Measurements from ENCODE around the gene NT5C2.

The NT5C2 gene

GRCh38 chr10:103193107-103193819 lies at the start of gene NT5C2:
Gene NT5C2 (minus strand): TSS chr10:103193272. CDS start chr10:103174958, 18,314 bp downstream.
- peak within 1 kb of the TSS; percentile 81 for H3K4me2 ChIP-seq (ENCODE audit: low read length)
- TF ChIP-seq CTCF (IDR thresholded peaks at IDR 0.05): no peak
- peak within 1 kb of the TSS; percentile 75 for H3K9ac ChIP-seq
- H3K4me1 ChIP-seq: peaks cover 32% of the 10 kb centered on the region
- no peaks in the 10 kb centered on the region for H3K27me3 ChIP-seq (ENCODE audit: control insufficient read depth, insufficient read depth, low read length)
- peak within 1 kb of the TSS; percentile 78 for H3K4me3 ChIP-seq (ENCODE audit: low read depth, low read length)
- H3K9me3 ChIP-seq (ENCODE audit: control insufficient read depth, low read length): no peaks in the 10 kb centered on the region
- peak within 1 kb of the TSS; percentile 95 for H3K27ac ChIP-seq
- H3K36me3 ChIP-seq (ENCODE audit: control insufficient read depth, insufficient read depth, low read length): no peaks in the 10 kb centered on the region
- peak within 1 kb of the TSS; percentile 93 for H2AFZ ChIP-seq
- peaks cover 31% of the 10 kb centered on the region for H3K79me2 ChIP-seq

GRCh38 chr10:103241262-103242011 lies 48.4 kb upstream of the NT5C2 start:
- no peaks in the 10 kb centered on the region for H3K36me3 ChIP-seq (ENCODE audit: control insufficient read depth, insufficient read depth, low read length)
- H3K4me2 ChIP-seq (ENCODE audit: low read length): peak overlapping the region; percentile 32
- no peak overlapping the region for H3K4me3 ChIP-seq (ENCODE audit: low read depth, low read length)
- no peaks in the 10 kb centered on the region for H3K9me3 ChIP-seq (ENCODE audit: control insufficient read depth, low read length)
- peak overlapping the region; percentile 60 for H3K27ac ChIP-seq
- H3K79me2 ChIP-seq: no peaks in the 10 kb centered on the region
- no peaks in the 10 kb centered on the region for H3K27me3 ChIP-seq (ENCODE audit: control insufficient read depth, insufficient read depth, low read length)
- H2AFZ ChIP-seq: peak overlapping the region; percentile 90
- TF ChIP-seq CTCF (IDR thresholded peaks at IDR 0.05): no peak
- peaks cover 10% of the 10 kb centered on the region for H3K4me1 ChIP-seq
- peak overlapping the region; percentile 35 for H3K9ac ChIP-seq

DNA sequence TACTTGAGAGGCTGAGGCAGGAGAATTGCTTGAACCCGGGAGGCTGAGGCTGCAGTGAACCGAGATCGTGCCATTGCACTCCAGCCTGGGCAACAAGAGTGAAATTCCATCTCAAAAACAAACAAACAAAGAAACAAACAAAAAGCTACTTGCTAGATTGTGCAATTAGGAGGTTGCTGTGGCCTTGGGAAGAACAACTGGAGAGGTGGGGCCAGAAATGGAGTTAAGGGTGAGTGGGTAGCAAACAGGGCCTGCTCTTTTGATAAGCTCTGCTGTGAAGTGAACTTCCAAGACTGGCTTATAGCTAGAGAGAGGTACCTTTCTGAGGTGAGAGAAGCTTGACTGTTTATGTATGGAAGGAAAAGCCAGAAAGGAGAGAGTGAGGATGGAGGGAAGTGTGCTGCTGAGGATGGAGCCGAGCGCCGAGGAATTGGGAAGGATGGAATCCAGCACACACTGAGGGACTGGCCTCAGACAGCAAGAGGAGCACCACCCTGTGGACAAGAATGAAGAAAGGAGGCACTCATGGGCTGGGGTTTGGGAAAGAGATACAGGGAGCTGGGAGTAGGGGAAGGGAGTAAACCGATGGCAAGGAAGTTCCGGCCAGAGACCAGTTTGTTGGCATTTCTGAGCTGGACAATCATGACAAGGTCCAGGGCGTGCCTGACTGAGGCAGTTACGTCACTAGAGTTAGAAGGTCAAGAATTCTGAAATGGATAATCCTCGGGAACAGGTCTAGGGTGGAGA lies 45.6 kb upstream of the NT5C2 start:
- H3K27ac ChIP-seq: no peak overlapping the region
- H3K4me3 ChIP-seq (ENCODE audit: low read depth, low read length): no peak overlapping the region
- no peak overlapping the region for H3K4me2 ChIP-seq (ENCODE audit: low read length)
- no peak overlapping the region for H2AFZ ChIP-seq
- peaks cover 10% of the 10 kb centered on the region for H3K4me1 ChIP-seq
- H3K9ac ChIP-seq: no peak overlapping the region
- H3K27me3 ChIP-seq (ENCODE audit: control insufficient read depth, insufficient read depth, low read length): no peaks in the 10 kb centered on the region
- H3K79me2 ChIP-seq: no peaks in the 10 kb centered on the region
- no peaks in the 10 kb centered on the region for H3K9me3 ChIP-seq (ENCODE audit: control insufficient read depth, low read length)
- TF ChIP-seq CTCF (IDR thresholded peaks at IDR 0.05): no peak
- H3K36me3 ChIP-seq (ENCODE audit: control insufficient read depth, insufficient read depth, low read length): no peaks in the 10 kb centered on the region

DNA sequence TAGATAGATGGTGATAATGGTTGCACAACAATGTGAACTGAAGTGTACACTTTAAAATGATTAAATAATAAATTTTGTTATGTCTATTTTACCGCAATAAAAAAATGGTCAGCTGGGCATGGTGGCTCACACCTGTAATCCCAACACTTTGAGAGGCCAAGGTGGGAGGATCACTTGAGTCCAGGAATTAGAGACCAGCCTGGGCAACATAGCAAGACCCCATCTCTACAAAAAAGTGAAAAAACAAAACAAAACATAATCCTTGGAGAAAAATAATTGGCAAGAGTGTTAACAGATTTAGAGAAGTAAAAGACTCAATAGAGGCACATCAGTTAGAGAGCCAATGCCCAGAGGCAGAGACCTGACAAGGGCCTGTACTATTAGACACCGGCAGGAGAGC lies 42.7 kb upstream of the NT5C2 start:
- no peaks in the 10 kb centered on the region for H3K9me3 ChIP-seq (ENCODE audit: control insufficient read depth, low read length)
- no peak for TF ChIP-seq CTCF (IDR thresholded peaks at IDR 0.05)
- no peaks in the 10 kb centered on the region for H3K36me3 ChIP-seq (ENCODE audit: control insufficient read depth, insufficient read depth, low read length)
- no peak overlapping the region for H3K27ac ChIP-seq
- H3K4me2 ChIP-seq (ENCODE audit: low read length): no peak overlapping the region
- H3K4me3 ChIP-seq (ENCODE audit: low read depth, low read length): no peak overlapping the region
- no peaks in the 10 kb centered on the region for H3K79me2 ChIP-seq
- no peaks in the 10 kb centered on the region for H3K27me3 ChIP-seq (ENCODE audit: control insufficient read depth, insufficient read depth, low read length)
- H3K9ac ChIP-seq: no peak overlapping the region
- no peaks in the 10 kb centered on the region for H3K4me1 ChIP-seq
- H2AFZ ChIP-seq: no peak overlapping the region

All from parathyroid adenoma (tissue), 2 donors.